Erythroblast (primary cell): ENCODE results near the gene FHAD1.

Experiments
- GATA1 ChIP-seq: IDR thresholded peaks from 2 replicates; pipeline ENCODE4 v1.6.1; 2011; ENCODE audit warnings: low read depth, mild to moderate bottlenecking, control low read depth, low read length, moderate library complexity
- POLR2A ChIP-seq: IDR thresholded peaks from 2 replicates; pipeline ENCODE4 v1.6.1; 2011; ENCODE audit warnings: mild to moderate bottlenecking, low read length

- no peak for TF ChIP-seq POLR2A
- no peak for TF ChIP-seq GATA1
Observed at GRCh38 chr1:15408890-15409387, 161.9 kb downstream of the FHAD1 start.
